ENCODE data around the gene PTPRD. TPM values are rescaled to one million over a fixed set of nuclear protein-coding genes. Genes with fewer than 3 reads are reported as not detected.

PTPRD gene
- total RNA-seq, 1 donor = 26.3 TPM

DNA sequence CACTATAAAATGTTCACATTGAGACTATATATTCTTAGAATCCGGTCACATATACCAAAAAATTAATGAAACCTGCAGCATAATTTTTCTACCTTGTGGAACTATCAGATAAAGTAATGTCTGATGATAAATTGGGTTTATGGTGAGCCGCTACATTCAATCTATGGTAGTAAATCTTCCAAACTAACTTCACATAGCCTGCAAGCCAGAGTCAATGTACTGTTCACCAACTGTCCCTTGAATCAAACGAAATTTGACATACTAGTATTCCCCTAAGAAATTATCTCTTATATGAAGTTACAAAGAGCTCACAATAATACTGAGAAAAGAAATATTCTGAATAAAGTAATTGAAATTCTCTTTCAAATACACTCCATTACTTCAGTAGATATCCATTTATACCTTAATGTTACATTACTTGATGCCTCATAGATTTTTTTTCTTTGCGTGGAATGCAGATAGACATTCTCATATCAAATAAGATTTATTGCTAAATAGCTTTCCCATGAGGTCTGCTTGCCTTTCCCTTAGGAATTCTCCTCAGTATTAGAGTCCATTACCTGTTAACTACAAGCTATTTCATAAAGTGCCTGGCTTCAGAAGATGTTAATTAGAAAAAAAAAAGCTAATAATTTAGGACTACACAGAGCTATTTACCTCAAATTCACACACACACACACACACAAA lies 169.5 kb downstream of the PTPRD start:
- no peak for DNase-seq (ENCODE audit: low read depth)
- H3K4me3 ChIP-seq (ENCODE audit: low read depth, low read length) = no peak overlapping the region
- TF ChIP-seq, protein P1, sequence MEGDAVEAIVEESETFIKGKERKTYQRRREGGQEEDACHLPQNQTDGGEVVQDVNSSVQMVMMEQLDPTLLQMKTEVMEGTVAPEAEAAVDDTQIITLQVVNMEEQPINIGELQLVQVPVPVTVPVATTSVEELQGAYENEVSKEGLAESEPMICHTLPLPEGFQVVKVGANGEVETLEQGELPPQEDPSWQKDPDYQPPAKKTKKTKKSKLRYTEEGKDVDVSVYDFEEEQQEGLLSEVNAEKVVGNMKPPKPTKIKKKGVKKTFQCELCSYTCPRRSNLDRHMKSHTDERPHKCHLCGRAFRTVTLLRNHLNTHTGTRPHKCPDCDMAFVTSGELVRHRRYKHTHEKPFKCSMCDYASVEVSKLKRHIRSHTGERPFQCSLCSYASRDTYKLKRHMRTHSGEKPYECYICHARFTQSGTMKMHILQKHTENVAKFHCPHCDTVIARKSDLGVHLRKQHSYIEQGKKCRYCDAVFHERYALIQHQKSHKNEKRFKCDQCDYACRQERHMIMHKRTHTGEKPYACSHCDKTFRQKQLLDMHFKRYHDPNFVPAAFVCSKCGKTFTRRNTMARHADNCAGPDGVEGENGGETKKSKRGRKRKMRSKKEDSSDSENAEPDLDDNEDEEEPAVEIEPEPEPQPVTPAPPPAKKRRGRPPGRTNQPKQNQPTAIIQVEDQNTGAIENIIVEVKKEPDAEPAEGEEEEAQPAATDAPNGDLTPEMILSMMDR (IDR thresholded peaks at IDR 0.05; ENCODE audit: insufficient read depth, low read depth, low read length) = no peak

DNA sequence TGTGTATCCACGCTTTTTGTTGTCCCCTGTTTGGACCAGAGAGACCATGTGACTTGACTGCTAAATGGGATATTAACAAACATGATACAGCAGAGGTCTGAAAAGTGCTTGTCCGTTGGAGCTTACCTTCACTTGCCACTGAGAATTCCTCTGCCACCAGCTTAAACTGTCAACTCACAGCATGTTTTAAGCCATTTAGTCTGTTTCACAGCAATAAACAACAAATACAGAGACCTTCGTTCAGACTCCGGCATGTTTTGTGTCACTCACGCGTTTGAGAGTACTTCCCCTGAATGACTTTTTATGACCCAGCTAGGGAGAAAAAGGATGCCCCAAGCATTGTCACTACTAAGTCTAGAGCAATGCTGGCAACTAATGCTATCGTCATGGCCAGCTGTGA lies 173.8 kb downstream of the PTPRD start:
- TF ChIP-seq, protein P1 (IDR thresholded peaks at IDR 0.05; ENCODE audit: insufficient read depth, low read depth, low read length) = no peak
- H3K4me3 ChIP-seq (ENCODE audit: low read depth, low read length) = no peak overlapping the region
- no peak for DNase-seq (ENCODE audit: low read depth)

DNA sequence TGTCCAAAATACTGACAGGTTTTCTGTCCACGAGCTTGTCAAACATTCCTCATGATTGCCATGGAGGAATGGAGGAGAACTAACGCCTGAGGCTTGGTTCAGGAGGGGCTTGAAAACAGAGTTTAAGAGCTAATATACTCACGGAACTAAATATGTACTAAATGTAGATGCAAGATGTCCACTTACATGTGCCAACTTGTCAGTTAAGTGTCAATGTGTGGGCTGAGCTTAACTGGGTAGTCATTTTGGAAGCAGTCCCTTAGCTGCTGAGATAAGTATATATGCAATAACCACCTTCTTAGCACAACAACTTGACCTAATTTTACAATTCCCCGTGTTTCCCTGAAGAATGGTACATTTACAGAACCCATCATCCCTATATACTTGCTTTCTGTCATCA lies 176.0 kb downstream of the PTPRD start:
- no peak overlapping the region for H3K4me3 ChIP-seq (ENCODE audit: low read depth, low read length)
- no peak for DNase-seq (ENCODE audit: low read depth)
- TF ChIP-seq, protein P1 (IDR thresholded peaks at IDR 0.05; ENCODE audit: insufficient read depth, low read depth, low read length) = no peak

DNA sequence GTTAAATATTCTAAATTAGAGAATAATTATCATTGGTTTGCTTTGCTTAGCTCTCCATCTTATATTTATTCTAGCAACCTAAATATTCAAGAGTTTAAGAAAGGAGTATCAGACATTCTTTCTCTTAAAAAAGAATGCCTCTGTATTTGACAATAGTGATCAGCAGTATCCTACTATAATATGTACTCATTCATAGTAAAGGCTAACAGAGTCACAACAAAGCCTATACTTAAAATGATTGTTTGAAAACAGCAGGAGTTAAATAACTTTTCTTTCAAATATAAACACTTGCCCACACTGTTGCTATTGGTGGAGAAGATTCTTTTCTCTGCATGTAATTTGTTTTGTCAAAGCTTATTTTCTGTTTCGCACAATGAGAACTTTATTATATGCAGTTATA lies 178.4 kb downstream of the PTPRD start:
- H3K4me3 ChIP-seq (ENCODE audit: low read depth, low read length) = no peak overlapping the region
- TF ChIP-seq, protein P1 (IDR thresholded peaks at IDR 0.05; ENCODE audit: insufficient read depth, low read depth, low read length) = no peak
- DNase-seq (ENCODE audit: low read depth) = no peak

DNA sequence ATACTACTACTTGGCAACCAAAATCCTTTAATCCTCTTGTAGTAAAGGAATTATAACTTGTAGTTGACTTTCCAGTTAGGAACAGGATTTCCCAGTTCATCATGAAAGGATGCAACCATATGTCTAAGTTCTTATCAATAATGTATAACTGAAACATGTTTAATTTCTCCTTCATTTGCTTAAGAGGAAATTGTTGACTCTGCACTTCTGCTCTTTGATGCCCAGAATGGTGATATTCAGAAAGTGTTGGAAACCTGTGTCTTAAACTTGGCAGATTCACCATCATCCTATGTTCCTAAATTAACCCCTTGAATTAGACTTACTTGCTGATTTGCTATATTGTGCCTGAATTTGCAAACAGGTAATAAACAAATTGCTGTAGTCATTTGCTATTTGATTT lies 201.5 kb downstream of the PTPRD start:
- no peak overlapping the region for H3K4me3 ChIP-seq (ENCODE audit: low read depth, low read length)
- TF ChIP-seq, protein P1 (IDR thresholded peaks at IDR 0.05; ENCODE audit: insufficient read depth, low read depth, low read length) = no peak
- no peak for DNase-seq (ENCODE audit: low read depth)

- H3K4me3 ChIP-seq (ENCODE audit: low read depth, low read length) = no peak overlapping the region
- TF ChIP-seq, protein P1 (IDR thresholded peaks at IDR 0.05; ENCODE audit: insufficient read depth, low read depth, low read length) = no peak
- DNase-seq (ENCODE audit: low read depth) = no peak
These were observed 209.5 kb downstream of the PTPRD start for GRCh38 chr9:10403283-10403682.

DNA sequence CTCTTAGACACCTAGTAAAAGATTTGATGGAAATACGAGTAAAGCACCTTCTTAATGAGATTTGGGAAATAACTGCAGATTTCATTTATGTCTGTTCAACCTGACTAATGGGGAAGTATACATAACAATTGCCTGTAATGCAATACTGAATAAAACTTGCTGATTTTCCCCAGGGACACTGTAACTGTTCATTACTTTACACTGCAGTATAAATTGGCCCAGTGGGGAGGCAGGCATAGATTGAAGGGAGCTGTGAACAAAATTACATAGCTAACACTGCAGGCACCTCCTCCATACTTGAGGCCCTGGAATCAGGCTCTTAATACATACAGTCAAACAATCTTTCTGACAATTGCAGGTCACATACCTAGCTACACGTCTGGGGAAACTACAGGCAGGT lies 216.2 kb downstream of the PTPRD start:
- DNase-seq (ENCODE audit: low read depth) = no peak
- H3K4me3 ChIP-seq (ENCODE audit: low read depth, low read length) = no peak overlapping the region
- TF ChIP-seq, protein P1 (IDR thresholded peaks at IDR 0.05; ENCODE audit: insufficient read depth, low read depth, low read length) = no peak

All from fibroblast of villous mesenchyme (primary cell).